ENCODE results near the gene AMH.
"Not testable (repeated sequence)": the region's sequence is repeated elsewhere in the genome, so short reads cannot be mapped to it uniquely, and the experiment has no call there.

DNA sequence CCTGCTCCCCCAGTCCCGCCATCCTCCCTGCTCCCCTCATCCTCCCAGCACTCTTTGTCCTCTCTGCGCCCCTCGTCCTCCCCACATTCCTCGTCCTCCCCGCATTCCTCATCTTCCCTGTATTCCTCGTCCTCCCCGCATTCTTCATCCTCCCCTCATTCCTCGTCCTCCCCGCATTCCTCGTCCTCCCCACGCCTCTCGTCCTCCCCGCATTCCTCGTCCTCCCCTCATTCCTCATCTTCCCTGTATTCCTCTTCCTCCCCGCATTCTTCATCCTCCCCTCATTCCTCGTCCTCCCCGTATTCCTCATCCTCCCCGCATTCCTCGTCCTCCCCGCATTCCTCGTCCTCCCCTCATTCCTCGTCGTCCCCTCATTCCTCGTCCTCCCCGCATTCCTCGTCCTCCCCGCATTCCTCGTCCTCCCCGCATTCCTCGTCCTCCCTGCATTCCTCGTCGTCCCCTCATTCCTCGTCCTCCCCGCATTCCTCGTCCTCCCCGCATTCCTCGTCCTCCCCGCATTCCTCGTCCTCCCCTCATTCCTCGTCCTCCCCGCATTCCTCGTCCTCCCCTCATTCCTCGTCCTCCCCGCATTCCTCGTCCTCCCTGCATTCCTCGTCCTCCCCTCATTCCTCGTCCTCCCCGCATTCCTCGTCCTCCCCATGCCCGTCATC, 48.4 kb upstream of the AMH start:
- TF ChIP-seq, protein P1, sequence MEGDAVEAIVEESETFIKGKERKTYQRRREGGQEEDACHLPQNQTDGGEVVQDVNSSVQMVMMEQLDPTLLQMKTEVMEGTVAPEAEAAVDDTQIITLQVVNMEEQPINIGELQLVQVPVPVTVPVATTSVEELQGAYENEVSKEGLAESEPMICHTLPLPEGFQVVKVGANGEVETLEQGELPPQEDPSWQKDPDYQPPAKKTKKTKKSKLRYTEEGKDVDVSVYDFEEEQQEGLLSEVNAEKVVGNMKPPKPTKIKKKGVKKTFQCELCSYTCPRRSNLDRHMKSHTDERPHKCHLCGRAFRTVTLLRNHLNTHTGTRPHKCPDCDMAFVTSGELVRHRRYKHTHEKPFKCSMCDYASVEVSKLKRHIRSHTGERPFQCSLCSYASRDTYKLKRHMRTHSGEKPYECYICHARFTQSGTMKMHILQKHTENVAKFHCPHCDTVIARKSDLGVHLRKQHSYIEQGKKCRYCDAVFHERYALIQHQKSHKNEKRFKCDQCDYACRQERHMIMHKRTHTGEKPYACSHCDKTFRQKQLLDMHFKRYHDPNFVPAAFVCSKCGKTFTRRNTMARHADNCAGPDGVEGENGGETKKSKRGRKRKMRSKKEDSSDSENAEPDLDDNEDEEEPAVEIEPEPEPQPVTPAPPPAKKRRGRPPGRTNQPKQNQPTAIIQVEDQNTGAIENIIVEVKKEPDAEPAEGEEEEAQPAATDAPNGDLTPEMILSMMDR (IDR thresholded peaks at IDR 0.05): not testable (repeated sequence)
- not testable (repeated sequence) for TF ChIP-seq POLR2A (IDR thresholded peaks at IDR 0.05; ENCODE audit: low read depth); POLR2AphosphoS5 (IDR thresholded peaks at IDR 0.05); EP300 (IDR thresholded peaks at IDR 0.05)
